Measurements from ENCODE around the gene ENKUR.

ENKUR gene

DNA sequence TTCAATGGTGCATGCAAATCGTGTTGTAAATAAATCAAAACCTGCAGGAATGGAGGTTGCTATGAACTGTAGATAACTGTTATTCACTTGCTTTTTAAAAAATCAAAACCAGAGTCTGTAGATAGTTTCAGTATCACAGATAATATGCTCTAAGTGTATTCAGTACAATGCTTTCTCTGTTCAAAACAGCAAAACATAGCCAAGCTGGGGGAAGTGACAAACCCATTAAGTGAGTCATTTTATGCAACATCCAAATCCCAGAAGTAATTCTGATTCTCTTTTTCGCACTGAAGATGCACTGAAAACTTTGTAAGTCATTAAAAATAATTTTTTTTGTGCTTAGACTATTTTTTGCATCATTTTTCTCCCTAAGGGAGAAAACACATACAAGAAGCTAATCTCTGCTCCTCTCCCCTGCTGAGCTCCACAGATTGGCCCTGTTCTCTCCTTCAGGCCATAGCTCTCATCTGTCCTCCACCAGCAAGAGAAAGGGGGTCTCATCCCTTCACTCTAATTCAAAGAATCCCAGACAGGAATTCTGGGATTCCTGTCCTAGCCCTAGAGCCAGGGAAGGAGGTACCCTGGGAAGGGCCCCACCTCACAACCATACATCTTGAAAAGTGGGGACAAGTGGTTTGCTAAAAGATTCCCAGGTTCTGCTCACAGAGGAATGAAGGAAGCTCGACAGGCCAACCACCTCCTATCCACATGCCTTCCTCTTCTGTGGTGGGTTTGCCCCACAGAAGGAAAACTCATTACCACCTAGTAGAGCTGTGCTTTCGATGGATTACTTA, 68.5 kb downstream of the ENKUR start:
- no peak overlapping the region for H3K4me3 ChIP-seq (ENCODE audit: low read depth, low read length)
- TF ChIP-seq, protein P1, sequence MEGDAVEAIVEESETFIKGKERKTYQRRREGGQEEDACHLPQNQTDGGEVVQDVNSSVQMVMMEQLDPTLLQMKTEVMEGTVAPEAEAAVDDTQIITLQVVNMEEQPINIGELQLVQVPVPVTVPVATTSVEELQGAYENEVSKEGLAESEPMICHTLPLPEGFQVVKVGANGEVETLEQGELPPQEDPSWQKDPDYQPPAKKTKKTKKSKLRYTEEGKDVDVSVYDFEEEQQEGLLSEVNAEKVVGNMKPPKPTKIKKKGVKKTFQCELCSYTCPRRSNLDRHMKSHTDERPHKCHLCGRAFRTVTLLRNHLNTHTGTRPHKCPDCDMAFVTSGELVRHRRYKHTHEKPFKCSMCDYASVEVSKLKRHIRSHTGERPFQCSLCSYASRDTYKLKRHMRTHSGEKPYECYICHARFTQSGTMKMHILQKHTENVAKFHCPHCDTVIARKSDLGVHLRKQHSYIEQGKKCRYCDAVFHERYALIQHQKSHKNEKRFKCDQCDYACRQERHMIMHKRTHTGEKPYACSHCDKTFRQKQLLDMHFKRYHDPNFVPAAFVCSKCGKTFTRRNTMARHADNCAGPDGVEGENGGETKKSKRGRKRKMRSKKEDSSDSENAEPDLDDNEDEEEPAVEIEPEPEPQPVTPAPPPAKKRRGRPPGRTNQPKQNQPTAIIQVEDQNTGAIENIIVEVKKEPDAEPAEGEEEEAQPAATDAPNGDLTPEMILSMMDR (IDR thresholded peaks at IDR 0.05; ENCODE audit: low read depth, low read length): no peak
- peak; percentile 59 for DNase-seq (ENCODE audit: low read depth, low spot score)
- in situ Hi-C loops (cut with HindIII; ENCODE audit: low sequenced_read_pairs): no loop called here

DNA sequence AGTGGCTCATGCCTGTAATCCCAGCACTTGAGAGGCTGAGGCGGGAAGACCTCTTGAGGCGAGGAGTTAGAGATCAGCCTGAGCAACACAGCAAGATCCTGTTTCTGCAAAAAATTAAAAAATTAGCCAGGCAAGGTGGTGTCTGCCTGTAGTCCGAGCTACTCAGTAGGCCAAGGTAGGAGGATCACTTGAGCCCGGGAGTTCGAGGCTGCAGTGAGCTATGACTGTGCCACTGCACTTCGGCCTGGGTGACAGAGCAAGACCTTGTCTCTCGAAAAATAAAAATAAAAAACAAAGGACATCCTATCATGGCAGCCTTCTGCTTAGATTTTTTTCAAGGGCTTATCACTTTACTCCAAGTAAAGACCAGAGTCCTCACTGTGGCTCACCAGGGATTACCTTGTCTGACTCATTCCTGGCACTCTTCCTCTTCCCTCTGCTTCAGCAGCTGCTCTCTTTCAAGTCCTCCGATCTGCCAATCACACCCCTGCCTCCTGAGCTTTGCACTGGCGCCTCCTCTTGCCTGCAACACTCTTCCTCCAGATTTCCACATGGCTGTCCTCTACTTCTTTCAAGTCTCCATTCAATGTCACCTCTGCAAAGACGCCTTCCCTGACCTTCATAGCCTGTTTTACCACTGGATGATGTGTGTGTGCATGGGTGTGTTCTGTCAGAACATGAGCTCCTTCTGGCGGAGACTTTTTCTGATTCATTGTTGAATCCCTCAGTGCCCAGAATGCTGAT, 71.3 kb downstream of the ENKUR start:
- DNase-seq (ENCODE audit: low read depth, low spot score): peak; percentile 73

DNA sequence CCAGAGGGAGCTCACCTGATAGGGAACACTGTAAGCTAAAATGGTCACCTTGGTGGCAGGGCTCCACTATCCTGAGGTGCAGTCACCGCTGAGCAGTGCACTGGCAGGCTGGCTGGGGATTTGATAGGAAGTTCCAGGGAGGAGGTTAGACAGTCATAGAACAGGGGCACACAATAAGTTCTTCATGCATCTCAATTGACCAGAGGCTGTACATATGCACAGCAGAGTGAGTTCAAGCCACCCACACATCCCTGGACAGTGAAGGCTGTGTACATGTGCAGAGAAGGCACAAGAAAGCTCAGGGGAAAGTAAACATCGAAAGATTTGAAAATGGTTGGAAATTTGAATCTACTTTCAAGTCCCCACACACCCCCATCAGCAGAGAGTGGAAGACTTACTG, 77.4 kb downstream of the ENKUR start:
- no peak overlapping the region for H3K4me3 ChIP-seq (ENCODE audit: low read depth, low read length)
- in situ Hi-C loops (cut with HindIII; ENCODE audit: low sequenced_read_pairs): no loop called here
- DNase-seq (ENCODE audit: low read depth, low spot score): no peak
- TF ChIP-seq, protein P1 (IDR thresholded peaks at IDR 0.05; ENCODE audit: low read depth, low read length): no peak

More for the DNA sequence above, 71.3 kb downstream of the ENKUR start:
- TF ChIP-seq, protein P1 (IDR thresholded peaks at IDR 0.05; ENCODE audit: low read depth, low read length): no peak
- in situ Hi-C loops (cut with HindIII; ENCODE audit: low sequenced_read_pairs): no loop called here
- H3K4me3 ChIP-seq (ENCODE audit: low read depth, low read length): no peak overlapping the region

DNA sequence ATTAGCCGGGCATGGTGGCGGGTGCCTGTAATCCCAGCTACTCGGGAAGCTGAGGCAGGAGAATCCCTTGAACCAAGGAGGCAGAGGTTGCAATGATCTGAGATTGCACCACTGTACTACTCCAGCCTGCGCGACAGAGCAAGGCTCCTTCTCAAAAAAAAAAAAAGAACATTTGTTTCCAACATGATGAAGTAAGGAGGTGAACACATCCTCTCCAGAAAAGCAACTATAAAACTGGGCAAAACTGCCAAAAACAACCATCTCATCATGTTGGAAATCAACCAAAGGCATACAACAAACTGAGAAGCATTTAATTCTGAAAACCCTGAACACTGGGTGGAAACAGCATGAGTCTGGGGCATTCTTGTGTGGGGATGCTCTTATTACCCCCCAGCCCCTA, 77.9 kb downstream of the ENKUR start:
- H3K4me3 ChIP-seq (ENCODE audit: low read depth, low read length): no peak overlapping the region
- no peak for DNase-seq (ENCODE audit: low read depth, low spot score)
- TF ChIP-seq, protein P1 (IDR thresholded peaks at IDR 0.05; ENCODE audit: low read depth, low read length): no peak
- in situ Hi-C loops (cut with HindIII; ENCODE audit: low sequenced_read_pairs): no loop called here

DNA sequence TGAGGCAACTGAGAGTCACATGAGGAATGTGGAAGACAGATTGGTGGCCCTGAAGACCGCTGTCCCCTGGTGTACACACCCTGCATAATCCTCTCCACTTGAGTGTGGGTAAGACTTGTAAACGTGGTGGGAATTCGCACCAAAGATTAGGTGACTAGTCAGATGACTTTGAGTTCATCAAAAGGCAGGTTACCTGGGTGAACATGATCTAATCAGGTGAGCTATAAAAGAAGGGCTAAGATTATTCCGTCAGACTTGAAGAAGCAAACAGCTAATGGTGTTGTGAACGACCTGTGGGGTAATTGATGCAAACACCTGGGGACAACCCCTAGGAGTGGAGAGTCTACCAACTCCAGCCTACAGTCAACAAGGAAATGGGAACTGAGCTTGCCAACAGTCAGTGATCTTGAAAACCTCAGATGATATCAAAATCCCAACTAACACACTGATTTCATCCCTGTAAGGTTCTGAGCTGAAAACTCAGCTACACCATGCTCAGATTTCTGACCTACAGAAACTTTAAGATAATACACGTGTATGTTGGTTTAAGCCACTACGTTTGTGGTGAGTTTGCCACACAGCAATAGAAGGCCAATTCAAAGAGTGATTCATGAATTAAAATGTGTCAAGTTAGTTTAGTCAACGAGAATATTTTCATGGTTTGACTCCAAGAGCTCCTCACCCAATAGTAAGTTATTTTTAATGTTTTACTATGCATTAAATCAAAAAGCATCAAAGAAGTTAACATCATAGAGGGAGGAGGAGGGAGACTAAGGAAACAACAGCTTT, 80.3 kb downstream of the ENKUR start:
- TF ChIP-seq, protein P1 (IDR thresholded peaks at IDR 0.05; ENCODE audit: low read depth, low read length): no peak
- in situ Hi-C loops (cut with HindIII; ENCODE audit: low sequenced_read_pairs): no loop called here
- no peak overlapping the region for H3K4me3 ChIP-seq (ENCODE audit: low read depth, low read length)
- DNase-seq (ENCODE audit: low read depth, low spot score): no peak
